Natural killer cell (primary cell): ENCODE measurements around the gene CCDC154. TPM values are rescaled to one million over a fixed set of nuclear protein-coding genes. Genes with fewer than 3 reads are reported as not detected.
A peak's percentile ranks its signal among the peaks of the same experiment; 100 is the strongest.

Source experiments
- ATAC-seq, 3 donors: fragments of 150-1000 bp in 2 of 3; fragments of 200-7000 bp in 1 of 3; cut with Tn5 transposase; 1 replicate in 1 of 3; 2 replicates in 2 of 3; pipeline ENCODE4 v1.10.0; 2021; ENCODE audit warnings: mild to moderate bottlenecking in 2 of 3, moderate library complexity in 2 of 3
- DNase-seq, 2 donors: peaks; one replicate each; pipeline versions ENCODE4 v3.0.0 to v3.0.0-alpha.2; 2013 to 2021; ENCODE audit warnings: mixed read lengths in 1 of 2
- H3K27ac ChIP-seq: one replicate; pipeline ENCODE4 v1.5.1; 2013; ENCODE audit warnings: mild to moderate bottlenecking, low read length
- H3K27me3 ChIP-seq: one replicate; pipeline ENCODE4 v1.6.1; 2013; ENCODE audit warnings: low read length; ENCODE audit not compliant: control insufficient read depth, insufficient read depth
- H3K36me3 ChIP-seq: one replicate; pipeline ENCODE4 v1.6.1; 2013; ENCODE audit warnings: low read length; ENCODE audit not compliant: control insufficient read depth, insufficient read depth
- H3K4me1 ChIP-seq: one replicate; pipeline ENCODE4 v1.6.1; 2013; ENCODE audit warnings: low read length; ENCODE audit not compliant: control insufficient read depth, insufficient read depth
- H3K4me3 ChIP-seq: one replicate; pipeline ENCODE4 v1.5.1; 2013; ENCODE audit warnings: low read length
- H3K9me3 ChIP-seq: one replicate; pipeline ENCODE4 v1.6.1; 2013; ENCODE audit warnings: low read length; ENCODE audit not compliant: control insufficient read depth, insufficient read depth
- H3K27ac Mint-ChIP-seq, 2 donors: one replicate each; pipeline ENCODE4 v1.8.0; 2022; ENCODE audit warnings: mild to moderate bottlenecking in 2 of 2, mixed read lengths in 2 of 2, moderate library complexity in 1 of 2
- H3K27me3 Mint-ChIP-seq, 2 donors: one replicate each; pipeline ENCODE4 v1.8.0; 2022; ENCODE audit warnings: low read depth in 2 of 2, mixed read lengths in 2 of 2
- H3K36me3 Mint-ChIP-seq: one replicate; pipeline ENCODE4 v1.8.0; 2022; ENCODE audit warnings: mixed read lengths
- H3K4me1 Mint-ChIP-seq, 2 donors: one replicate each; pipeline ENCODE4 v1.8.0; 2022; ENCODE audit warnings: mixed read lengths in 2 of 2
- H3K4me3 Mint-ChIP-seq: one replicate; pipeline ENCODE4 v1.8.0; 2022; ENCODE audit warnings: mild to moderate bottlenecking, moderate library complexity, mixed read lengths
- H3K9me3 Mint-ChIP-seq, 2 donors: one replicate each; pipeline ENCODE4 v1.8.0; 2022; ENCODE audit warnings: mixed read lengths in 2 of 2
- CTCF ChIP-seq: fragments of 200-600 bp; IDR thresholded peaks from one replicate; pipeline ENCODE4 v1.8.0; 2022; ENCODE audit warnings: antibody characterized with exemption
- WGBS: methylation state at CpG from one replicate; pipeline ENCODE4 v1.1.7; 2013; ENCODE audit warnings: missing lambda C conversion rate; ENCODE audit not compliant: insufficient coverage; 5-methylcytosine and 5-hydroxymethylcytosine counted together
- intact Hi-C: fragments of 100-400 bp; cut with micrococcal nuclease; formaldehyde crosslinking; loops from one replicate; pipeline ENCODE4 v1.14.2; 2022
- total RNA-seq, 4 donors: library from RNA; stranded (reverse); fragments of 120-200 nt in 1 of 4; gene quantifications; one replicate each; pipeline versions ENCODE4 v1.2.3 to v1.2.4, GENCODE V29; 2013 to 2022

The CCDC154 gene
- total RNA-seq, 3 donors from 2014 or later (not counting 1 experiment from before 2014, with no cell fraction given) = 0.88 to 1.8 (median 1.6) TPM

GRCh38 chr16:1458977-1459341 lies 14.6 kb upstream of the CCDC154 start:
- Mint-ChIP-seq H3K4me1 (no peaks in the 10 kb centered on the region), H3K27me3 (no peaks in the 10 kb centered on the region), H3K4me3 (no peak overlapping the region), H3K36me3 (no peaks in the 10 kb centered on the region), H3K9me3 (no peaks in the 10 kb centered on the region), H3K27ac (peak overlapping the region in 1 of 2 donors; percentile 27)
- no peaks in the 10 kb centered on the region for H3K27me3 ChIP-seq
- H3K36me3 ChIP-seq = peaks cover 48% of the 10 kb centered on the region
- ATAC-seq = peak in 1 of 3 donors; percentile 27
- no peak for DNase-seq
- no peak for TF ChIP-seq CTCF
- H3K27ac ChIP-seq = peak overlapping the region; percentile 82
- 63% methylated on average over 14 of the region's 14 CpGs for WGBS
- no peaks in the 10 kb centered on the region for H3K9me3 ChIP-seq
- peaks cover 11% of the 10 kb centered on the region for H3K4me1 ChIP-seq
- no peak overlapping the region for H3K4me3 ChIP-seq
- intact Hi-C loops = no loop called here

- no peaks in the 10 kb centered on the region for H3K36me3 Mint-ChIP-seq
Measured at GRCh38 chr16:1458336-1458976, 14.1 kb upstream of the CCDC154 start.

DNA sequence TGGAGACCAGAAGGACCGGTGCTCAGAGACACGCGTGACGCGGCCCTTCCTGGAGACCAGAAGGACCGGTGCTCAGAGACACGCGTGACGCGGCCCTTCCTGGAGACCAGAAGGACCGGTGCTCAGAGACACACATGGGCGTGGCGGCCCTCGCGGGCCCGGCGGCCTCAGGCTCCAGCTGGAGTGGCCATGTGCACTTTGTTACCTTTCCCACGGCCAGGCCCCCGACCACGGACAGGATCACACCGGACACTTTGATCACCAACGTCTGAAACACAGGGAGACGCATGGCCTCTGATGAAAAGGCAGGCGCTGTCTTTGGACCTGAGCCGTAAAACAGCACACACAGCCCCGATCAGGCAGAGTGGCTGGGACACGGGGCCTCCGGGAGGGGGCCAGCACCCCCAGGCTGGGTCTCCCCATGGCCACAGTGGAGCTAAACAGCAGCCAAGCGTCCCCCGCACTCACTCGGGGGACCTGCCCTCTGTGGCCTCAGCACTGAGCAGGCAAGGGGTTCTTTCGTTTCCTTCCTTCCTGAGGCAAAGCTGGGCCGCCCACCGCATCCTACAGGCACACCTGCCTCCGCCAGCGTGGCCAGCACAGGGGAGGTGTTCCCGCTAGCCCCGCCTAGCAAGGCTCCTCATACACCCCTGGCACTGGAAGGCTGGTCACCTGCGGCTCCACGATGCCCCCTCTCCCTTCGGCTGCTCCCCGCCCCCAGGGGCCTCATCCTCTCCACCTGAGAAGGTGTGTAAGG lies 13.3 kb upstream of the CCDC154 start:
- no peaks in the 10 kb centered on the region for H3K4me1 Mint-ChIP-seq
- ATAC-seq (no peak), DNase-seq (no peak)
- no peak overlapping the region for H3K4me3 Mint-ChIP-seq
- Histone ChIP-seq H3K27ac (peak overlapping the region; percentile 82), H3K4me3 (no peak overlapping the region), H3K27me3 (no peaks in the 10 kb centered on the region), H3K36me3 (peaks cover 55% of the 10 kb centered on the region), H3K9me3 (no peaks in the 10 kb centered on the region), H3K4me1 (peaks cover 11% of the 10 kb centered on the region)
- intact Hi-C loops = no loop called here
- peak overlapping the region in 1 of 2 donors; percentile 27 for H3K27ac Mint-ChIP-seq
- no peaks in the 10 kb centered on the region for H3K27me3 Mint-ChIP-seq
- H3K9me3 Mint-ChIP-seq = no peaks in the 10 kb centered on the region
- no peaks in the 10 kb centered on the region for H3K36me3 Mint-ChIP-seq
- 83% methylated on average over 36 of the region's 42 CpGs for WGBS
- no peak for TF ChIP-seq CTCF

More at GRCh38 chr16:1458336-1458976, 14.1 kb upstream of the CCDC154 start:
- Mint-ChIP-seq H3K4me1 (no peaks in the 10 kb centered on the region), H3K27me3 (no peaks in the 10 kb centered on the region), H3K9me3 (no peaks in the 10 kb centered on the region), H3K4me3 (no peak overlapping the region), H3K27ac (peak overlapping the region in 1 of 2 donors; percentile 27)
- WGBS = 84% methylated on average over 25 of the region's 26 CpGs
- Histone ChIP-seq H3K36me3 (peaks cover 52% of the 10 kb centered on the region), H3K9me3 (no peaks in the 10 kb centered on the region), H3K4me3 (no peak overlapping the region), H3K27me3 (no peaks in the 10 kb centered on the region), H3K27ac (peak overlapping the region; percentile 82), H3K4me1 (peaks cover 11% of the 10 kb centered on the region)
- DNase-seq = no peak
- ATAC-seq = no peak
- intact Hi-C loops = no loop called here
- no peak for TF ChIP-seq CTCF
